GM18858 (cell line): ENCODE data around the gene TMEM126A.

ENCODE experiments used
- ATAC-seq: cut with Tn5 transposase; IDR thresholded peaks from one replicate; pipeline ENCODE4 v1.9.1; 2021; ENCODE audit not compliant: unreplicated experiment

Gene TMEM126A

DNA sequence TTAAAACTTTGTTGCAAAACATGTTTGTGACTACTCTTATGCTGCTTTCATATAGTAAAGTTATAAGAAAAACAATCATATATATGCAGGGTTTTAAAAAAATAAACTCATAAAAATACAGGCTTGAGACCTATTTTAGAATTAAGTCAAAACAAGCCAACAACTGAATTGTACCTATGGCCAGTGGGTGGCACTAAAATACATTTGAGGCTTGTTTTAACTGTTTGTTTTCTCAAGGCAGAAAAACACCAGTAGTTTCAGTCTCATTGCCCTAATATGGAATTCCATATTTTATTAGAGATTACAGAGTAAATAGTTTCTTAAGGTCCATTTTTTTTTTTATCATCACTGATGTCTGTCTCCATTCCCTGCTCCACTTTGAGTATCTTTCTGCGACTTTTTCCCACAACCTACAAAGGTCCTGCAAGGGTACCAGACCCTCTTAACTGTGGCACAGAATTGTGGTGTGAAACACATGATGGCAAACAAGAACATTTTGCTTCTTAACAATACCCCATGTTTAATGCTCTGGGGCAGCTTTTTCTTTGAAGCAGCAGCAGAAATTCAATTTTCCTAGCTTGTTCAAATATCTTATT is 46.7 kb downstream of the TMEM126A start:
- peak; percentile 46 for ATAC-seq

DNA sequence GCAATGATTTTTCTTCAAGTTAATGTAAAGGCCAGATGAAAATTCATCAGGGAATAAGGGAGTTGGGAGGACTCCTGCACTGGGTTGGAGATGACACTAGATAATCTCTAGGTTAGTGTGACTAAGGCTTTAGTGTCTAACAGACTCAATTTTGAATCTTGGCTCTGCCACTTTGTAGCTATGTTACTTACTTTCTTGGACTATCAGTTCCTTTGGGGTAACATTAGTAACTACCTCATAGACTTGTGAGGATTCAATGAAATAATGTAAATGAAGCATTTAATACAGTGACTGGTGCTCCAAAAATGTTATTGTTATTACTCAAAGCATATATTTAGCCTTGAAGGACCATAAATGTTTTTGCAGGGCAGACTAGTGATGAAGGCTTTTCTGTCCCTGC is 47.8 kb downstream of the TMEM126A start:
- no peak for ATAC-seq

DNA sequence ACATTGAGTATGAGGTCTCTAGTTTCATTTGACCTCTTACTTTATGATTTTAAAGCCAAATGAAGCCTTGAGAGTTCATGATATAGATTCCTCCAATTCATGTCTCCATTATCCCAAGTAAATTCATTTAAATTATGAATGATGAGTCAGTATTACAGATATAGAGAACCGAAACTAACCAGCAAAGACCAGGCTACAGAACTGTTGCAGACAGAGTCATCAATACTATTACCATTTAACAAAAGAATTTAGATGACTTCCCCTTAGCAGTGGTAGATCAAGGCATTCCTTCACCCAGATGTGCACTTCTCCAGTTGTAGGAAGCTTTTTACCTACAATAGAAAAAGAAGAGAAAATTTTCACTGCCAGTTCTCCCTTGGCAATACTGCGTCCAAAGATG is 50.0 kb downstream of the TMEM126A start:
- no peak for ATAC-seq

DNA sequence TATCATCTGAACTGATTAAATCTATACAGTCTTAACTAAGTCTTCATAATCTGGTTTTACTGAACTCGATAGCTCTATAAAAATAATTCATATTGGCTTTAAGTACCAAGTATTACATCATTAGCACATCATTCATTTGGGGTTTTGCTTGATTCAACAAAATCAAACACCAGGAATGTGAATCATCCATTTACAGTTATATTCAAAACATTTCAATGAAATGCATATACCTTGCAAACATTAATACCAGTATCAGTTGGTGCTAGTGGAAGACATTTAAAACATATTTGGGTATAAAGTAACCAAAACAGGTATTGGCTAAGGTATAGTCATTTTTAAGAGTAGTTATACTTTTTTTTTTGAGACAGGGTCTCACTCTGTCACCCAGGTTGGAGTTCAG is 50.4 kb downstream of the TMEM126A start:
- ATAC-seq = no peak

DNA sequence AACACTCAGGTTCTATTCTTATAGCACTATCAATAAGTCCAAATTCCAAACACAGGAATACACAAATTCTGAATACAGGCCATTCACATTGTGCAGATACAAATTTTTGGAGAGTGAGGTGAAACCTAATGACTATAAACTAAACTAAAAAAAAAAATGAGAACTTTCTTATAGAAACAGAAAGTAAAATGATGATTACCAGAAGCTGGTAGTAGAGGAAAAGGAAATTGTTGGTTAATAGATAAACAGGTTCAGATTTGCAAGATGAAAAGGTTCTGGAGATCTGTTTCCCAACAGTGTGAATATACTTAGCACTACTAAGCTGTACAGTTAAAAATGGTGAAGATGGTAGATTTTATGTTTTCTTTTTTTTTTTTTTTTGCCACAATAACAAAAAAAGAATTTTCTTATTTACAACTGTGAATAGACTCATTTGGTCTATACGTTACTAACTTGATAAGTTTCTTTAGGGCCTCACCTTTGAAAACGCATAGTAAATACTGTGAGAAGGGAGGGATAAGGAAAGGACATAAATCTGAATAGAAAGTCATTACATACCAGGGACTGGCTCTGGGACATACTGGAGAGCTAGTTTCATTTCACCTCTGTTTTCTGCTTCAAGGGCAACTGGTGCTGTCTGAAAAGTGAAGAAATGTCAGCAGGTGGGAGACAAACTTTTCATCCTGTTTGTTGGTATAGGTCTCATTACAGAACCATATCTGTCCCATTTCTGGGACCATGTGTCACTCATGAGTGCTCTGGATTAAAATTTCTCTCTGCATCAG is 52.4 kb downstream of the TMEM126A start:
- ATAC-seq = peak; percentile 83

DNA sequence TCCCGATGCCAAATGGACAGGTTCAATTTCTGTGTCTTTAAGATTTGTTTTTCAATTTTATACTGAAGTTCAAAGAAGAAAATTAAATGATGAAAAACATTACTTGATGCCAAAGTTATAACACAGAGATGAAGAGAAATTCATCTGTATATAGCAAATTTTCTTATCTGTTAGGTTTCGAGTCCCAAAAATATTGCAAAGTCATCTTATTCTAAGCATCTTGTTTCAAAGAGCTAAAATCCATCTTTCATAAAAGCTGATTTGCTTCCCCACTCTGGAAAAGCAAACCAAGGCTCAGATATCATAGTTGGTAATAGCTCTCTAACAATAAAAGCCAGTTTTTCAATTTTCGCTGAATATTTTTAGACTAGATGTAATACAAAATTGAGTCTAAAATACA is 57.2 kb downstream of the TMEM126A start:
- ATAC-seq = no peak

DNA sequence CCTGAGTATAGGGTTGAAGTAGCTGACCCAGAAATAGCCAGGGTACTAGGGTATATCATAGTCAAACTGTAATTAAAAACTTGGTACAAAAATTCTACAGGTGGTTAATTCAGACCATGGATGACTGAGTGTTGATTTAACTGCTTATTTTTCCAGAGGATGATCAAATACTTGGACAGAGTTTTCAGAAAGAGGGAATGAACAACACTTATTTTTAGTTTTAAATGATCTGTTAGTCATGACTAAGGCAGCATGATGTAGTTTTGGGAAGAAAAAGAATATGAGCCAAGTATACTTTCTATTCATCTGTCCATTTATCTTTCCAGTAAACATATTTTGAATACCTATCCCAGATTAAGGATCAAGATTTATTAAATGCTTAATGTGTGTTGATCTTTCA is 58.0 kb downstream of the TMEM126A start:
- no peak for ATAC-seq
